HG02840 (cell line): ENCODE measurements around the gene TMA16.
"Not testable (repeated sequence)": the region's sequence is repeated elsewhere in the genome, so short reads cannot be mapped to it uniquely, and the experiment has no call there.

Source experiments
- ATAC-seq: cut with Tn5 transposase; IDR thresholded peaks from one replicate; pipeline ENCODE4 v1.9.1; 2021; ENCODE audit warnings: mild to moderate bottlenecking, moderate library complexity, moderate number of reproducible peaks; ENCODE audit not compliant: unreplicated experiment, low FRiP score

Gene TMA16

DNA sequence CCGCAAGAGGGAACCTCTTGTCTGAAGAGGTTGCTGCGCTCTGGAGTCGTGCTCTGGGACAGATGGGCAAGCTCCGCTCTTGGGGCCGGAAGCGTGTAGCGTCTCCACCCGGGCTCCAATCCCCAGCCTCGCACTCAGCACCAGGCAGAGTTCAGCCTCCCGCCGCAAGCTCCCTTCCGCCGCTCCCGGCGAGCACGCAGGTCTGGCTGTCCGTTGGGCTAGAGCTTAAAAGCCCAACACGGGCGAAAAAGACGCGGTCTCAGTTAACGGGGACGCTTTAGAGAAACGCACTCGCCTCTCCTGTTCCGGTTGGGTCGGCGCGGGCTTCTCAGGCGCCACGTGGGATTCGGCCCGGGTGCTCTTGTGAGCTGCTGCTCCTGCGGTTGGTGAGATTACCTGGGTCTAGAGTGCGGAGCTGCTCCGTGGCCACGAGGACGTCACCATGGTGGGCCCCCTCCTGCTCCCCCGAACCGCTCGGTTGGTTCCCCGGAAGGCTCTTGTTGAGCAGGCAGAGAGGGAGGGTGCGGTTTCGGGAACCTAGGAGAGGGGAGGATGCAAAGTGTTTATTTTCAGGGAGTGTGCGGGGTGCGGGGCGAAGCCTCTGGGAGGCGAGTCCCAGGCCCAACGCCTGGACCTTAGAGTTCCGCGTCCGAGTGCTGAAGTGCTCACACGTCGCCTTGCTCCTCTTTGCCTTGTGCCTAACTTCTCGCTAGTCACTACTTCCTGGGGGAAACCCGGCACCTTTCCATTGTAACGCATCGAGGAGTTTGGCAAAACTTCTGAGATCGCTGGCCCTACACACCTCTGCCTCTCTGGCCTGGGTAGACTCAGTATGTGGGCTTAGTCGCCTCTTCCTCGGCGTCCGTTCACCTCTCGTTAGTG lies at the start of gene TMA16:
Gene TMA16 (plus strand): TSS at position 331 of the 882 bp plus-strand sequence. CDS start 112 bp downstream, at position 443.
- ATAC-seq: peak; percentile 86

DNA sequence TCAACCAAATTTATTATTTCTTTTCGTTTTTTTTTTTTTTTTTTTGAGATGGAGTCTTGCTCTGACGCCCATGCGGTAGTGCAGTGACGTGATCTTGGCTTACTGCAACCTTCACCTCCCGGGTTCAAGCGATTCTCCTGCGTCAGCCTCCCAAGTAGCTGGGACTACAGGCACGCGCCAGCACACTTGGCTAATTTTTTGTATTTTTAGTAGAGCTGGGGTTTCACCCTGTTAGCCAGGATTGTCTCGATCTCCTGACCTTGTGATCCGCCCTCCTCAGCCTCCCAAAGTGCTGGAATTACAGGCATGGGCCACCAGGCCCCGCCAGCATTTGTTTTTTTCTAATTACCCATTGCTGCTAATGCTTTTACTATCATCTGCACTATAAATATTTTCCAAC lies 47.5 kb upstream of the TMA16 start:
- ATAC-seq: not testable (repeated sequence)

- ATAC-seq: no peak
Observed at GRCh38 chr4:163447481-163447880, 47.0 kb upstream of the TMA16 start.

- no peak for ATAC-seq
Observed at GRCh38 chr4:163448540-163449203, 45.8 kb upstream of the TMA16 start.

GRCh38 chr4:163462556-163462955 lies 31.9 kb upstream of the TMA16 start:
- ATAC-seq: no peak

GRCh38 chr4:163467082-163467770 lies 27.3 kb upstream of the TMA16 start:
- no peak for ATAC-seq

DNA sequence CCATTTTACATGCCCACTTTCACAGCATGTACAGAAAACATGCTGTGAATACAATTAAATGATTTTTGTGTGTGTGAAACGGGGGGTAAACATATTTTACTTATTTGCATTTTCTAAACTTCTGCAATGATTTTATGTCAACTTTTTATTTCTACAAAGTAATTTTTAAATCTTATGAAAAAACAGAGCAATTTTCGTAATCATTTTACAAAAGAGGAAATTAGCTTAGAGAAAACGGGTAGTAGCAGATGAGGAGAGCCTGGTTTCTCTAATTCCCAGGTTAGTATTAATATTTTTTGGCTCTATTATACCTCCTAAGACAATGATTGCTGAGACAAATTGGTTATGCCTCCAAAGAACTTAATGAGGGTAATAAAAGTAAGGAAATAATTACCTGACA lies 24.1 kb upstream of the TMA16 start:
- no peak for ATAC-seq

- no peak for ATAC-seq
Observed at GRCh38 chr4:163473130-163473529, 21.4 kb upstream of the TMA16 start.

- no peak for ATAC-seq
Observed at GRCh38 chr4:163473576-163473975, 20.9 kb upstream of the TMA16 start, which contains the start of gene TKTL2. Gene TKTL2, minus strand, starts transcription at chr4:163473754. Its CDS starts 20 bp downstream, at chr4:163473734.

DNA sequence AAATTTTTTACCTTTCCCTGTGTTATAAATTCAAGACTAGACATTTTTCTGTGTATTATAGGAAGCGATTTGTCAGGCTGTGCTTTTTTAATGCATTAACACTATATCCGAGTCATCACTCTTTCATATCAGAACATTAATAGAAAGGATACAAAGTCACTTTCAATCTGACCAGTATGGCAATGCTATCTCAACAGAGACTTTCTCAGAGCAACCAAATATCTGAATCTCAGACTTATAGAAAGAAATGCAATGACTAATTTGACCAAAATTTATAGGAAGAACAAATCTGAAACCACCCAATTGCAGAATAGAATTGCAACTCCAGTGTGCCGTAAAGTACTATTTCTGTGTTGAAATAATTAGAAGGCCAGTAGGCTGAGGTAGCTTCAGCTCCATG lies 20.5 kb upstream of the TMA16 start:
- ATAC-seq: no peak

DNA sequence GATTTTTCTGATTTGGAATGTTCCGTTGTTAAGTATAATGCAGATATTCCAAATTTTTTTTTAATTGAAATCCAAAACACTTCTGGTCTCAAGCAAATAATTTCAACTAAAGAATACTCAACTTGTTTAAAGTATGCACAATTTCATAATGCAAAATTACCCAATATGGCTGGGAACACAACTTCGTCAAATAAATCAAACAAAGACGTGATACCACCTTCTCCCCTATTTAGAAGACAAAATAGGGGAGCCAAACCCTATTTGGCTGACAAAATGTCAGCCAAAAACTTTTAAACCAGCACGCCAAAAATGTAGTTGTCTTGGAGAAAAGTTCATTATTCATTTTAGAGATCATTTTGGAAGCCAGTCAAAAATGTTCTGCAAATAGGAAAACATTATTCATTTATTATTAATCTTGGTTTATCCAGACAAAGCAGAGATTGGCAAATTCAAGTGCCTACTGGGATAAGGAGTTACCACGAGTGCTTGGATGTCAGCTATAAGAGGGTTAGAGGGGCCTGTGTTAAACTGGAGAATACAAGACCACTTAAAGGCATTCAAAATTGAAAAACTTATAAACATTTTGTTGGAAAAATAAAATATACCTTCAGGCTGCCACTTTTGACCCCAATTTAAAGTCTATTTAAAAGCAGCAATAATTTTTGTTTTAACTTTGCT lies 17.6 kb upstream of the TMA16 start:
- ATAC-seq: no peak

- ATAC-seq: peak; percentile 43
Observed at GRCh38 chr4:163482190-163482589, 12.3 kb upstream of the TMA16 start.

- ATAC-seq: no peak
Observed at GRCh38 chr4:163484906-163485305, 9.6 kb upstream of the TMA16 start.

GRCh38 chr4:163485589-163485988 lies 8.9 kb upstream of the TMA16 start:
- no peak for ATAC-seq

DNA sequence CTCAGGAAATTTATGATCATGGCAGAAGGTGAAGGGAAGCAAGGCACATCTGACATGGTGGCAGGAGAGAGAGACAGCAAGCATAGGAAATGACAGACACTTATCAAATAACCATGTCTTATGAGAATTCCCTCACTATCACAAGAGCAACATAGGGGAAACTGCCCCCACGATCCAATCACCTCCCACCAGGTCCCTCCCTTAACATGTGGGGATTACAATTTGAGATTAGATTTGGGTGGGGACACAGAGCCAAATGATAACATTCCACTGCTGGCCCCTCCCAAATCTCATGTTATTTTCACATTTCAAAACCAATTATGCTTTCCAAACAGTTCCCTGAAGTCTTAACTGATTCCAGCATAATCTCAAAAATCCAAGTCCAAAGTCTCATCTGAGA lies 8.2 kb upstream of the TMA16 start:
- no peak for ATAC-seq

- no peak for ATAC-seq
Observed at GRCh38 chr4:163489929-163490328, 4.6 kb upstream of the TMA16 start.

DNA sequence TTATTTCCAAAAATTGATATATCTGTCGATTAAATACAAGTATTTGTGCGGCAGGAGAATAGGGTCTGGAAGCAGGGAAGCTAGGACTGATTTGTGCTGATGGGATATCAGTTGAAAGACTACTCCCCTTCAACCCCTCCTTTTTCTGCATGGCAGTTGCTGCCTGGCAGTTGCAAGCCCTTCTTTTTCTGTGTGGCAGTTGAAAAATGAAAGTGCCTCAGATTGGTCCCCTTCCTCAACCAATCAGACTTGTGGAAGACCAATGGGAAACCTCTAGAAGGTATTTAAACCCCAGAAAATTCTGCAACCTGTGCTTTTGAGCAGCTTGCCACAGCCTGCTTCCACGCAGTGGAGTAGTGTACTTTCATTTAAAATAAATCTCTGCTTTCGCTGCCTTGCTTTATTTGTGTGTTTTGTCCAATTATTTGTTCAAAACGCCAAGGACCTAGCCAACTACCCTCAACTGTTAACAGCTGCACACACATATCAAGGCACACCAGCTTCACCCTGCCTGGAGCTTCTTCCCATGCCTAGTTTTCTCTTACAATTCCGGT lies 1.5 kb upstream of the TMA16 start:
- no peak for ATAC-seq

DNA sequence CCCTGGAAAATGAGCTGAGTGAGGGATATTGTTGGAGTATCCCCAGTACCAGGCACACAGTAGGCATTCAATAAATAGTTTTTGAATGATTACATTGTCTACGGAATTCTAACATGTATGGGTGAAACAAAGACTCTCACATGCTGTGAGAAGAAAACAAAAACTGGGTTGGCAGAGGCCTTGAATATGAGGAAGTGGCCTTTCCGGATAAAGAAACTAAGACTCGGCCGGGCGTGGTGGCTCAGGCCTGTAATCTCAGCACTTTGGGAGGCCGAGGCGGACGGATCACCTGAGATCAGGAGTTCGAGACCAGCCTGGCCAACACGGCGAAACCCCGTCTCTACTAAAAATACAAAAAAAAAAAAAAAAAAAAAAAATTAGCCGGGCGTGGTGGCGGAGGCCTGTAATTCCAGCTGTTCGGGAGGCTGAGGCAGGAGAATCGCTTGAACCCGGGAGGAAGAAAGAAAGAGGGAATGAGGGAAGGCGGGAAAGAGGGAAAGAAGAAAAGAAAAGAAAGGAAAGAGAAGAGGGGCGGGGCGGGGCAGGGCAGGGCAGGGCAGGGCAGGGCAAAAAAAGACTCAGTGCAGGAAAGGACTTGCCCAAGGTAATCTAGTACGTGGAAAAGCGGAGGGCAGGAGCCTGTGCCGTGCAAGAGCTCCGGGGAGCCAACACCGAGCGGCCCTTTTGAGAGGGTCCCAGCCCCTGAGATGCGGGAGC lies 689 bp upstream of the TMA16 start:
- ATAC-seq: no peak

- no peak for ATAC-seq
Observed at GRCh38 chr4:163495900-163496299, 1.4 kb downstream of the TMA16 start.

GRCh38 chr4:163500586-163500985 lies 6.1 kb downstream of the TMA16 start:
- ATAC-seq: no peak
